GM12892 (cell line): Measurements from ENCODE around the gene RNASE13.

Source experiments
- POLR2A ChIP-seq: IDR thresholded peaks from 2 replicates; pipeline ENCODE4 v1.6.1; 2011; ENCODE audit warnings: low read depth, low read length, control low read depth
- POLR2AphosphoS5 ChIP-seq: IDR thresholded peaks from 2 replicates; pipeline ENCODE4 v1.6.1; 2011; ENCODE audit warnings: low read depth, low read length, control low read depth
- TAF1 ChIP-seq: IDR thresholded peaks from 2 replicates; pipeline ENCODE4 v1.6.1; 2011; ENCODE audit warnings: low read depth, mild to moderate bottlenecking, control low read depth, low read length, borderline replicate concordance

- no peak for TF ChIP-seq POLR2AphosphoS5
- TF ChIP-seq TAF1: no peak
- TF ChIP-seq POLR2A: no peak
Observed at GRCh38 chr14:21003788-21004346, 30.7 kb downstream of the RNASE13 start.
